Memory B cell (primary cell): Measurements from ENCODE around the gene AGFG1.
"Not testable (repeated sequence)": the region's sequence is repeated elsewhere in the genome, so short reads cannot be mapped to it uniquely, and the experiment has no call there.

Experiments used
- ATAC-seq: fragments of 150-1000 bp; cut with Tn5 transposase; 2 replicates; pipeline ENCODE4 v1.10.0; 2021; ENCODE audit warnings: low read depth, mild to moderate bottlenecking, moderate library complexity
- DNase-seq, 2 donors: peaks; one replicate each; pipeline ENCODE4 v3.0.0; 2022; ENCODE audit warnings: low spot score in 2 of 2
- H3K27ac Mint-ChIP-seq: one replicate; pipeline ENCODE4 v1.8.0; 2022; ENCODE audit warnings: mild to moderate bottlenecking, moderate library complexity, mixed read lengths
- H3K27me3 Mint-ChIP-seq: one replicate; pipeline ENCODE4 v1.8.0; 2022; ENCODE audit warnings: mixed read lengths
- H3K36me3 Mint-ChIP-seq: one replicate; pipeline ENCODE4 v1.8.0; 2022; ENCODE audit warnings: mild to moderate bottlenecking, mixed read lengths
- H3K4me1 Mint-ChIP-seq: one replicate; pipeline ENCODE4 v1.8.0; 2022; ENCODE audit warnings: mixed read lengths
- H3K4me3 Mint-ChIP-seq: one replicate; pipeline ENCODE4 v1.8.0; 2022; ENCODE audit warnings: mild to moderate bottlenecking, moderate library complexity, mixed read lengths
- H3K9me3 Mint-ChIP-seq: one replicate; pipeline ENCODE4 v1.8.0; 2022; ENCODE audit warnings: mixed read lengths

Gene AGFG1

DNA sequence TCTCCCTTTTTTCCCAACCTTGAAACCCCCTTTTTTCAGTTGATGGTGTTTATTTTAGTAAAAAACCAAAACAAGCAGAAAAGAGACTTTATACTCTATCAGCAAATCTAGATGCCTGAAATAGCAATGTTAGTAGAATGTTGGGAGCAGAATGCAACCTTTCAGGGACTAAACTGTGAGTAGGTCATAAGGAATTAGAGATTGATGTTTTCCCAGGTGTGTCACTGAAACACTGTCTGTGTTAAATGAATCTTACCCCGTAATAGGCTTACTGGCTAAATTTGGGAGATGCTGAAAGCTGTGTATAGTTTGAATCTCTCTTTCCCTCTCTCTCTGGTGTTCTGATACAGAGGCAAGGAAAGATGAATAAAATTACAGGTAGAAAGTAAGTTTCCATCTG, 43.8 kb downstream of the AGFG1 start:
- no peak overlapping the region for H3K4me3 Mint-ChIP-seq
- no peaks in the 10 kb centered on the region for H3K9me3 Mint-ChIP-seq
- peak overlapping the region; percentile 59 for H3K27ac Mint-ChIP-seq
- peaks cover 6% of the 10 kb centered on the region for H3K36me3 Mint-ChIP-seq
- DNase-seq, result no peak
- peaks cover 41% of the 10 kb centered on the region for H3K4me1 Mint-ChIP-seq
- no peaks in the 10 kb centered on the region for H3K27me3 Mint-ChIP-seq
- no peak for ATAC-seq

DNA sequence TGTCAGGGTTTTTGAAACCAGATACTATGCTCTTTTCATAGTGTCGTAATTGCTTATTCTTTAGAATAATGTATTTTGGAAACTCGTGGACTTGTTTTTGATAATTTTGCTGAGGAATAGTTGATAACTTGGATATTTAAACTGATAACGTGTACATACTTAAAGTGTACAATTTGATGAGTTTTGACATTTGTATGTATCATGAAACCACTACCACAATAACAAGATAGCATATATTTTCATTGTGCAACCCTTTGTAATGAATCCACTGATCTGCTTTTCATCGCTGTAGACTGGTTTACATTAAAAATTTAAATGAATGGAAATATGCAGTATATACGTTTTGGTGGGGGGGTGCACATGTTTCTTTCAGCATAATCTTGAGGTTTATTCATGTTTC, 45.8 kb downstream of the AGFG1 start:
- ATAC-seq (no peak), DNase-seq (no peak)
- Mint-ChIP-seq H3K4me3 (no peak overlapping the region), H3K36me3 (peaks cover 6% of the 10 kb centered on the region), H3K4me1 (peaks cover 29% of the 10 kb centered on the region), H3K27ac (no peak overlapping the region), H3K9me3 (no peaks in the 10 kb centered on the region), H3K27me3 (no peaks in the 10 kb centered on the region)

- not testable (repeated sequence) for H3K9me3 Mint-ChIP-seq, H3K27me3 Mint-ChIP-seq, H3K36me3 Mint-ChIP-seq, H3K27ac Mint-ChIP-seq, H3K4me3 Mint-ChIP-seq, DNase-seq
- peaks cover 27% of the 10 kb centered on the region for H3K4me1 Mint-ChIP-seq
- ATAC-seq, result peak; percentile 53
Observed at GRCh38 chr2:227518278-227518865, 46.4 kb downstream of the AGFG1 start.

DNA sequence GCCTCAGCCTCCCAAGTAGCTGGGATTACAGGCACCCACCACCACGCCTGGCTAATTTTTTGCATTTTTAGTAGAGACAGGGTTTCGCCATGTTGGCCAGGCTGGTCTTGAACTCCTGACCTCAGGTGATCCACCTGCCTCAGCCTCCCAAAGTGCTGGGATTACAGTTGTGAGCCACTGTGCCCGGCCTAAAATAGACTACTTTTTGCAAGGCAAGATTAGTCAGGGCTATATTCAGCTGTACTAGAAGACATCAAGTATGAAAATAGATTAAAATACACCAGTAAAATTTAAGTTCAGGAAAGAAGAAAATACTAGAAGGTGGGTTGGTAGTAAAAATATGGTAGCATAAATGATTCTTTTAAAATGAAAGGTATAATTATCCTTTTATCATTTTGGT, 49.2 kb downstream of the AGFG1 start:
- H3K4me1 Mint-ChIP-seq, DNase-seq, H3K36me3 Mint-ChIP-seq, H3K27me3 Mint-ChIP-seq, ATAC-seq, H3K27ac Mint-ChIP-seq, H3K9me3 Mint-ChIP-seq, H3K4me3 Mint-ChIP-seq: not testable (repeated sequence)

DNA sequence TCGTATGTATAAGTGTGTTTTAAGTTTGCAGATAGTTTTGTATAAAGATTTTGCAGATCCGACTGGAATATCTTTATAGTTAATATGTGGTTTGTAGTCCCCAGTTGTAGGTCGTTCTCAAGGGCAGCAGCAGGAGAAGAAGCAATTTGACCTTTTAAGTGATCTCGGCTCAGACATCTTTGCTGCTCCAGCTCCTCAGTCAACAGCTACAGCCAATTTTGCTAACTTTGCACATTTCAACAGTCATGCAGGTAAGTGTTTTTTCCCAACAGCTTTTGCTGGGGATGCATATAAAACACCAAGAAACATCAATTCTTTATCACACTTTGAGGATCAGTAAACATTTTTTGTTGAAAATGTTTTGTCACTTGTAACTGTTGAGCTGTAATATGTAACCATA, 52.7 kb downstream of the AGFG1 start:
- H3K9me3 Mint-ChIP-seq, result no peaks in the 10 kb centered on the region
- DNase-seq, result no peak
- no peaks in the 10 kb centered on the region for H3K27me3 Mint-ChIP-seq
- no peaks in the 10 kb centered on the region for H3K4me1 Mint-ChIP-seq
- peaks cover 8% of the 10 kb centered on the region for H3K36me3 Mint-ChIP-seq
- ATAC-seq, result no peak
- no peak overlapping the region for H3K27ac Mint-ChIP-seq
- no peak overlapping the region for H3K4me3 Mint-ChIP-seq

DNA sequence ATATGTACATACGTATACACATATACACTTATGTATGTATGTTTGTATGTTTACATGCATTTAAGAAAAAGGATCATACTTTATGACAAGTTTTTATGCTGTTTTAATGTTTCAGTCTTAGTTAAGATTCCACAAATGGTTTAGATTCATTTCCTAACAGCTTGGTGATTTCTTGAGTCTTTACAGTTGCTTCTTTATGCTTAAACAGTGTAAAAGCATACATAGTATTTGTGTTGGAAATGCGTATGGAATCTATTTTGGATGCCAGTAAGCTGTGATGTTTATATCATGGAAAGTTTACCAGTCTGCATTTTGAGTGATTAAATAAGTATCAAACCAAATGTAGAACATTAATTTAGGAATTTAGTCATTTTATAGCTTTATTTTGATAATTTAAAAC, 55.4 kb downstream of the AGFG1 start:
- DNase-seq (no peak), ATAC-seq (no peak)
- Mint-ChIP-seq H3K4me1 (no peaks in the 10 kb centered on the region), H3K4me3 (no peak overlapping the region), H3K9me3 (no peaks in the 10 kb centered on the region), H3K36me3 (peaks cover 10% of the 10 kb centered on the region), H3K27me3 (no peaks in the 10 kb centered on the region), H3K27ac (no peak overlapping the region)

DNA sequence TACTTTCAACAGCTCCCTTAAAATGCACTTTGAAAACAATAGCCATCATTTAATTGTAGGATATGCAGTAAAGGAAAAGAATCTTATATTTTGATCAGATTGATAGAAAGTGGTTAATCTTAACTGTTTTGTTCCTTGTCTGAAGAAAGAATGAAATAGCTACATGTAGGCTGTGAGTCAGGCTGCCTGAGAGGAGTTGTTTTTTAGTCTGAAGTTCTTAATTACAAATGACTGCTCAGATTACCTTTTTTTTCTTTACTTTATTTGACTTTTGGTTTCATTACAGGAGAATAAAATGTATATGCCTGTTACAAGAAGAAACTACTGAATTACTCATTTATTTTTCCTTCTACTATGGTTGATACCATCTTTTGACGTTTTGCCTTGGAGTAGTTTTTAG, 56.8 kb downstream of the AGFG1 start:
- peaks cover 3% of the 10 kb centered on the region for H3K4me1 Mint-ChIP-seq
- no peak for ATAC-seq
- H3K27ac Mint-ChIP-seq, result no peak overlapping the region
- H3K4me3 Mint-ChIP-seq, result no peak overlapping the region
- DNase-seq, result no peak
- H3K9me3 Mint-ChIP-seq, result no peaks in the 10 kb centered on the region
- no peaks in the 10 kb centered on the region for H3K27me3 Mint-ChIP-seq
- peaks cover 11% of the 10 kb centered on the region for H3K36me3 Mint-ChIP-seq

- Mint-ChIP-seq H3K27ac (no peak overlapping the region), H3K36me3 (peaks cover 7% of the 10 kb centered on the region)
- no peak for ATAC-seq
Observed at GRCh38 chr2:227529871-227530270, 57.9 kb downstream of the AGFG1 start.

DNA sequence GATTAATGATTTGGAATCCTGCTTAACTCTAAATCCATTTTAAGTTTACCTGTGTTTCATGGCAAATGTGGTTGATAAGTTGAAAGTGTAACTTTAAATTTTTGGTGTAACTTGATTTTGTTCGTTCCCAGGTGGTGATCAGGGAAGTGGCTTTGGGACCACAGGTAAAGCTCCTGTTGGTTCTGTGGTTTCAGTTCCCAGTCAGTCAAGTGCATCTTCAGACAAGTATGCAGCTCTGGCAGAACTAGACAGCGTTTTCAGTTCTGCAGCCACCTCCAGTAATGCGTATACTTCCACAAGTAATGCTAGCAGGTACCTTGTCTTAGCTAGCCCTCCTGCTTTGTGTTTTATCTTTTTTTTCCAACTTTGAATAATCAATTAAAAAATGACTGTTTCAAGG, 62.8 kb downstream of the AGFG1 start:
- Mint-ChIP-seq H3K27me3 (no peaks in the 10 kb centered on the region), H3K9me3 (no peaks in the 10 kb centered on the region), H3K36me3 (peaks cover 18% of the 10 kb centered on the region), H3K4me3 (no peak overlapping the region), H3K27ac (peak overlapping the region; percentile 70), H3K4me1 (peaks cover 11% of the 10 kb centered on the region)
- DNase-seq (no peak), ATAC-seq (peak; percentile 61)

More at GRCh38 chr2:227529871-227530270, 57.9 kb downstream of the AGFG1 start:
- H3K4me3 Mint-ChIP-seq, result no peak overlapping the region
- H3K27me3 Mint-ChIP-seq, result no peaks in the 10 kb centered on the region
- DNase-seq, result no peak
- H3K9me3 Mint-ChIP-seq, result no peaks in the 10 kb centered on the region
- H3K4me1 Mint-ChIP-seq, result peaks cover 11% of the 10 kb centered on the region

DNA sequence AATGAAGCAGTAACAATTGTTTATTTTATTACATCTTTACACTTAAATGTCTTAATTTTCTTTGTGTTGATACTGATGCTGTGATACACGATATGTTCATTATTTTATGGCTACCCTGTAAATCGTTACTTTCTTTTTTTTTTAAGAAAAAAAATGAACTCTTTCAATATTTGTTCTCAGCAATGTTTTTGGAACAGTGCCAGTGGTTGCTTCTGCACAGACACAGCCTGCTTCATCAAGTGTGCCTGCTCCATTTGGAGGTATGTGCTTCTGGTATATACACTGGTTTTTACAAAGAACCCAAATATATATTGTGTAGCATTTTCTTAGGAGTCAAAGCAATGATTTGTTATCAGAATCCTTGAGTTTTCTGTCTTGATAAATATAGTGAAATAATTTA, 64.5 kb downstream of the AGFG1 start:
- ATAC-seq, result no peak
- H3K27ac Mint-ChIP-seq, result no peak overlapping the region
- H3K27me3 Mint-ChIP-seq, result no peaks in the 10 kb centered on the region
- no peak overlapping the region for H3K4me3 Mint-ChIP-seq
- no peak for DNase-seq
- peaks cover 12% of the 10 kb centered on the region for H3K4me1 Mint-ChIP-seq
- H3K9me3 Mint-ChIP-seq, result peaks cover 2% of the 10 kb centered on the region
- H3K36me3 Mint-ChIP-seq, result peaks cover 30% of the 10 kb centered on the region

DNA sequence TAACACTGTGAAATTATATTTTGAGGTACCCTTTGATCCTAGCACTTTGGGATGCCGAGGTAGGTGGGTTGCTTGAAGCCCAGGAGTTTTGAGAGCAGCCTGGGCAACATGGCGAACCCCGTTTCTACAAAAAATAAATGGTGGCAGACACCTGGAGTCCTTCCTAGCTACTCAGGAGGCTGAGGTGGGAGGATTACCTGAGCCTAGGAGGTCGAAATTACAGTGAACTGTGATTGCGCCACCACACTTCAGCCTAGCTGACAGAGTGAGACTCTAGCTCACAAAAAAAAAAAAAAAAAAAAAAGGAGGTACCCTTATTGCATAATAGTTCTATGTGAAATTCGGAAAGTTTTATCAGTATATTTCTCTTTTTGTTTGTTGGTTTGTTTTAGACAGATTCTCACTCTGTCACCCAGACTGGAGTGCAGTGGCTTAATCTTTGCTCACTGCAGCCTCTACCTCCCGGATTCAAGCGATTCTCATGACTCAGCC, 67.6 kb downstream of the AGFG1 start:
- Mint-ChIP-seq H3K4me1 (peaks cover 12% of the 10 kb centered on the region), H3K4me3 (no peak overlapping the region), H3K36me3 (peaks cover 49% of the 10 kb centered on the region)

DNA sequence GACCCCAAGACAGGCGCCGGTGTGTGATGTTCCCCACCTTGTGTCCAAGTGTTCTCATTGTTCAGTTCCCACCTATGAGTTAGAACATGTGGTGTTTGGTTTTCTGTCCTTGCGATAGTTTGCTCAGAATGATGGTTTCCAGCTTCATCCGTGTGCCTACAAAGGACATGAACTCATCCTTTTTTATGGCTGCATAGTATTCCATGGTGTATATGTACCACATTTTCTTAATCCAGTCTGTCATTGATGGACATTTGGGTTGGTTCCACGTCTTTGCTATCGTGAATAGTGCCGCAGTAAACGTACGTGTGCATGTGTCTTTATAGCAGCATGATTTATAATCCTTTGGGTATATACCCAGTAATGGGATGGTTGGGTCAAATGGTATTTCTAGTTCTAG, 68.4 kb downstream of the AGFG1 start:
- not testable (repeated sequence) for ATAC-seq, H3K4me3 Mint-ChIP-seq, H3K9me3 Mint-ChIP-seq, H3K27ac Mint-ChIP-seq, H3K27me3 Mint-ChIP-seq, DNase-seq
- peaks cover 11% of the 10 kb centered on the region for H3K4me1 Mint-ChIP-seq
- H3K36me3 Mint-ChIP-seq, result peaks cover 56% of the 10 kb centered on the region

More for the DNA sequence above, 67.6 kb downstream of the AGFG1 start:
- H3K27ac Mint-ChIP-seq, result no peak overlapping the region
- ATAC-seq, result no peak
- H3K27me3 Mint-ChIP-seq, result no peaks in the 10 kb centered on the region
- DNase-seq, result no peak
- peaks cover 2% of the 10 kb centered on the region for H3K9me3 Mint-ChIP-seq

DNA sequence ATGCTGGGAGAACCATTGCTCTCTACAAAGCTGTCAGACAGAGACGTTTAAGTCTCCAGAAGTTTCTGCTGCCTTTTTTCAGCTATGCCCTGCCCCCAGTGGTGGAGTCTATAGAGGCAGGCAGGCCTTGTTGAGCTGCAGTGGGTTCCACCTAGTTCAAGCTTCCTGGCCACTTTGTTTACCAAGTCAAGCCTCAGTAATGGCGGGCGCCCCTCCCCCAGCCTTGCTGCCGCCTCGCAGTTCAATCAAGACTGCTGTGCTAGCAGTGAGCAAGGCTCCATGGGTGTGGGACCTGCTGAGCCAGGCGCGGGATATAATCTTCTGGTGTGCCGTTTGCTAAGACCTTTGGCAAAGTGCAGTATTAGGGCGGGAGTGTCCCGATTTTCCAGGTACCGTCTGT, 74.0 kb downstream of the AGFG1 start:
- no peak for DNase-seq
- peaks cover 11% of the 10 kb centered on the region for H3K4me1 Mint-ChIP-seq
- no peaks in the 10 kb centered on the region for H3K27me3 Mint-ChIP-seq
- H3K36me3 Mint-ChIP-seq, result peaks cover 50% of the 10 kb centered on the region
- ATAC-seq, result no peak
- H3K27ac Mint-ChIP-seq, result no peak overlapping the region
- no peak overlapping the region for H3K4me3 Mint-ChIP-seq
- peaks cover 1% of the 10 kb centered on the region for H3K9me3 Mint-ChIP-seq

GRCh38 chr2:227551836-227552235, 79.9 kb downstream of the AGFG1 start:
- Mint-ChIP-seq H3K4me3 (no peak overlapping the region), H3K27ac (no peak overlapping the region), H3K9me3 (no peaks in the 10 kb centered on the region), H3K27me3 (no peaks in the 10 kb centered on the region), H3K36me3 (peaks cover 23% of the 10 kb centered on the region), H3K4me1 (no peaks in the 10 kb centered on the region)
- ATAC-seq (no peak), DNase-seq (no peak)

- no peak for ATAC-seq
- no peak for DNase-seq
- H3K4me3 Mint-ChIP-seq, result no peak overlapping the region
- no peaks in the 10 kb centered on the region for H3K9me3 Mint-ChIP-seq
- H3K4me1 Mint-ChIP-seq, result no peaks in the 10 kb centered on the region
- no peak overlapping the region for H3K27ac Mint-ChIP-seq
- H3K36me3 Mint-ChIP-seq, result no peaks in the 10 kb centered on the region
- H3K27me3 Mint-ChIP-seq, result no peaks in the 10 kb centered on the region
Observed at GRCh38 chr2:227562581-227562980, 90.6 kb downstream of the AGFG1 start.
